PC-3 (cell line): ENCODE results near the gene SYCN. TPM values are rescaled to one million over a fixed set of nuclear protein-coding genes. Genes with fewer than 3 reads are reported as not detected.

Experiments used
- ATAC-seq: fragments of 200-7000 bp; cut with Tn5 transposase; 2 replicates; pipeline ENCODE4 v1.9.1; 2020; ENCODE audit warnings: mild to moderate bottlenecking, moderate library complexity
- BruUV-seq: library from RNA; stranded (reverse); fragments of 400-500 nt; replicated peaks from 2 replicates; lab custom pipeline; 2021; lab: Mats Ljungman, UMichigan
- CTCF ChIA-PET: fragments of 300-600 bp; sonication (Branson Sonifier 250); formaldehyde crosslinking; loops from one replicate; lab custom pipeline; 2022; ENCODE audit warnings: antibody characterized with exemption; lab: Charles Lee
- POLR2A ChIA-PET: fragments of 300-600 bp; sonication (Branson Sonifier 250); formaldehyde crosslinking; loops from one replicate; lab custom pipeline; 2022; ENCODE audit warnings: antibody characterized with exemption; ENCODE audit not compliant: unreplicated experiment; lab: Charles Lee
- DNase-seq: peaks from one replicate; pipeline ENCODE4 v3.0.0-alpha.2; 2015
- H2AFZ ChIP-seq: fragments of 300-600 bp; sonication (generic); 2 replicates; pipeline ENCODE4 v1.6.0; 2016; ENCODE audit warnings: antibody characterized with exemption, low read length
- H3F3A ChIP-seq: fragments of 300-600 bp; sonication (generic); one replicate; pipeline ENCODE4 v1.6.0; 2017; ENCODE audit warnings: antibody characterized with exemption, low read length, control low read depth, mild to moderate bottlenecking; ENCODE audit not compliant: unreplicated experiment
- H3K27ac ChIP-seq: fragments of 300-600 bp; sonication (generic); 2 replicates; pipeline ENCODE4 v1.5.1; 2016; ENCODE audit warnings: mild to moderate bottlenecking, low read length
- H3K27me3 ChIP-seq: fragments of 300-600 bp; sonication (generic); 2 replicates; pipeline ENCODE4 v1.6.1; 2016; ENCODE audit warnings: low read length, mixed read lengths
- H3K36me3 ChIP-seq: fragments of 300-600 bp; sonication (generic); 2 replicates; pipeline ENCODE4 v1.6.1; 2016; ENCODE audit warnings: low read depth, mixed run types, low read length, mixed read lengths
- H3K4me1 ChIP-seq: fragments of 300-600 bp; sonication (generic); 2 replicates; pipeline ENCODE4 v1.5.1; 2016; ENCODE audit warnings: low read length; ENCODE audit not compliant: insufficient read depth
- H3K4me2 ChIP-seq: fragments of 300-600 bp; sonication (generic); 2 replicates; pipeline ENCODE4 v1.6.0; 2016; ENCODE audit warnings: low read length
- H3K4me3 ChIP-seq: fragments of 300-600 bp; sonication (generic); 2 replicates; pipeline ENCODE4 v1.5.1; 2016; ENCODE audit warnings: mild to moderate bottlenecking, low read length, mixed read lengths
- H3K79me2 ChIP-seq: fragments of 300-600 bp; sonication (generic); 2 replicates; pipeline ENCODE4 v1.6.1; 2017; ENCODE audit warnings: low read length, mixed read lengths
- H3K9ac ChIP-seq: fragments of 300-600 bp; sonication (generic); 2 replicates; pipeline ENCODE4 v1.6.0; 2016; ENCODE audit warnings: mild to moderate bottlenecking, low read length
- H3K9me2 ChIP-seq: fragments of 300-600 bp; sonication (generic); replicated peaks from 2 replicates; pipeline ENCODE4 v1.6.1; 2016; ENCODE audit warnings: mixed run types, low read length, mixed read lengths
- H3K9me3 ChIP-seq: fragments of 300-600 bp; sonication (generic); 2 replicates; pipeline ENCODE4 v1.6.1; 2016; ENCODE audit warnings: low read length, mixed read lengths
- H4K20me1 ChIP-seq: fragments of 300-600 bp; sonication (generic); 2 replicates; pipeline ENCODE4 v1.6.1; 2016; ENCODE audit warnings: low read length, mixed read lengths
- EZH2 ChIP-seq: fragments of 300-600 bp; sonication (generic); IDR thresholded peaks from one replicate; pipeline ENCODE4 v1.6.1; 2017; ENCODE audit warnings: antibody characterized with exemption, mild to moderate bottlenecking, low read length; ENCODE audit not compliant: unreplicated experiment
- EZH2phosphoT487 ChIP-seq: fragments of 300-600 bp; sonication (generic); IDR thresholded peaks from 2 replicates; pipeline ENCODE4 v1.6.1; 2018; ENCODE audit warnings: mild to moderate bottlenecking, antibody characterized with exemption, low read length, borderline replicate concordance
- intact Hi-C: fragments of 100-400 bp; cut with micrococcal nuclease; formaldehyde crosslinking; loops from 2 replicates; pipeline ENCODE4 v1.9.0; 2023
- total RNA-seq: library from RNA; depleted of rRNA; stranded (reverse); fragments of >200 nt; gene quantifications from 2 replicates; pipeline ENCODE4 v1.2.3, GENCODE V29; 2014
- TF ChIP-seq, protein P1 (sequence below): fragments of 300-600 bp; sonication (generic); conservative IDR thresholded peaks from 2 replicates; pipeline ENCODE4 v1.5.1; 2017; ENCODE audit warnings: antibody characterized with exemption, low read depth, mild to moderate bottlenecking, low read length

Gene SYCN
- total RNA-seq, 1 experiment from 2014 or later: not detected

DNA sequence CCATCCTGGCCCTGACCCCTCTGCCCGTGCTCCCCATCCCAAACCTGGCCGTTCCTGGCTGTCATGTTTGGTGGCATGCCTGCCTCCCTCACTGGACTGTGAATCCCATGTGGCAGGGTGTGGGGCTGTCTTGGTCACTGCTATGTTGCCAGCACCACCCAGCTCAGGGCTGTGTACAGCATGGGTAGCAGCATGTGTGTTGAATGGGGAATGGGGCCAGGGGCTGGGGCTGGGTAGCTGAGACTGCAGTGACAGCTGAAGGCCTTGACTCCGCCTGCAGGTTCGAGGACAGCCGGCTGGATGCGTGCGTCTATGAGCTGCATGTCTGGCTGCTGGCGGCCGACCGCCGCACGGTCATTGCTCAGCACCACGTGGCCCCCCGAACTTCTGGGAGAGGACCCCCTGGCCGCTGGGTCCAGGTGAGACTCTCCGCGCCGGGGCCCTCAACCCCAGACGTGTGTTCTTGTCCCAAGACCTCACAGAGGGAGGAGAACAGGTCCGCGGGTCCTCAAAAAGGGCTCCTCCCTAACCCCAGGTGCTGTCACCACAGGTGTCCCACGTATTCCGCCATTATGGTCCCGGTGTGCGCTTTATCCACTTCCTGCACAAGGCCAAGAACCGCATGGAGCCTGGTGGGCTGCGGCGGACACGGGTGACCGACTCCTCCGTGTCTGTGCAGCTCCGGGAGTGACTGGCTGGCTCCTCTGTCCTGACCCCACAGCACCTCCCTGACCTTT lies 3.8 kb downstream of the SYCN start:
- Histone ChIP-seq H3K9ac (no peak overlapping the region), H3K4me2 (no peak overlapping the region), H4K20me1 (no peaks in the 10 kb centered on the region), H3K36me3 (no peaks in the 10 kb centered on the region), H2AFZ (no peak overlapping the region), H3K4me3 (no peak overlapping the region), H3F3A (no peaks in the 10 kb centered on the region), H3K4me1 (peaks cover 23% of the 10 kb centered on the region), H3K9me3 (no peaks in the 10 kb centered on the region), H3K27me3 (no peaks in the 10 kb centered on the region), H3K79me2 (no peaks in the 10 kb centered on the region), H3K9me2 (no peaks in the 10 kb centered on the region), H3K27ac (no peak overlapping the region)
- no TSS peak for BruUV-seq
- TF ChIP-seq, protein P1, sequence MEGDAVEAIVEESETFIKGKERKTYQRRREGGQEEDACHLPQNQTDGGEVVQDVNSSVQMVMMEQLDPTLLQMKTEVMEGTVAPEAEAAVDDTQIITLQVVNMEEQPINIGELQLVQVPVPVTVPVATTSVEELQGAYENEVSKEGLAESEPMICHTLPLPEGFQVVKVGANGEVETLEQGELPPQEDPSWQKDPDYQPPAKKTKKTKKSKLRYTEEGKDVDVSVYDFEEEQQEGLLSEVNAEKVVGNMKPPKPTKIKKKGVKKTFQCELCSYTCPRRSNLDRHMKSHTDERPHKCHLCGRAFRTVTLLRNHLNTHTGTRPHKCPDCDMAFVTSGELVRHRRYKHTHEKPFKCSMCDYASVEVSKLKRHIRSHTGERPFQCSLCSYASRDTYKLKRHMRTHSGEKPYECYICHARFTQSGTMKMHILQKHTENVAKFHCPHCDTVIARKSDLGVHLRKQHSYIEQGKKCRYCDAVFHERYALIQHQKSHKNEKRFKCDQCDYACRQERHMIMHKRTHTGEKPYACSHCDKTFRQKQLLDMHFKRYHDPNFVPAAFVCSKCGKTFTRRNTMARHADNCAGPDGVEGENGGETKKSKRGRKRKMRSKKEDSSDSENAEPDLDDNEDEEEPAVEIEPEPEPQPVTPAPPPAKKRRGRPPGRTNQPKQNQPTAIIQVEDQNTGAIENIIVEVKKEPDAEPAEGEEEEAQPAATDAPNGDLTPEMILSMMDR: no peak
- TF ChIP-seq EZH2: no peak
- TF ChIP-seq EZH2phosphoT487: no peak
- intact Hi-C loops: no loop called here
- ChIA-PET CTCF (no interaction called here), POLR2A (no interaction called here)
- no peak for DNase-seq
- ATAC-seq: no peak

DNA sequence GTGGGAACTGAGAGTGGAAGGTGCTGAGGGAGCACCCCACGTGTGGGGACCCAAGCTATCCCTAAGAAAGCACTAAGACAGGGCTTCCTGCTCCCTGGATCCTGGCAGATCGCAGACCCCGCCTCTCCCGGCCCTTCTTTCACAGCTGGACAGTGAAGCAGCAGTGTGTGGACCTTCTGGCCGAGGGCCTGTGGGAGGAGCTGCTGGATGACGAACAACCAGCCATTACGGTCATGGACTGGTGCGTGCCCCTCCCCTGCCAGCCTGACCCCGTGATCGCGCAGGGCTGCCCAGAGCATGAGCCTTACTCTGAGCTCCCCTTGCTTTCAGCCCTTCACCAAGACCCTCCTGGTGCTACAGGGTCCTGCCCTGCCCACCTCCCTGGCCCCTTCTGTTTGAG lies 5.0 kb downstream of the SYCN start:
- Histone ChIP-seq H3K9me2 (no peaks in the 10 kb centered on the region), H3K27ac (no peak overlapping the region), H4K20me1 (no peaks in the 10 kb centered on the region), H3K4me1 (peaks cover 23% of the 10 kb centered on the region), H3F3A (no peaks in the 10 kb centered on the region), H3K4me2 (no peak overlapping the region), H2AFZ (no peak overlapping the region), H3K9me3 (no peaks in the 10 kb centered on the region), H3K27me3 (no peaks in the 10 kb centered on the region), H3K79me2 (no peaks in the 10 kb centered on the region), H3K9ac (no peak overlapping the region), H3K4me3 (no peak overlapping the region), H3K36me3 (no peaks in the 10 kb centered on the region)
- TF ChIP-seq EZH2 (no peak), EZH2phosphoT487 (no peak)
- TF ChIP-seq, protein P1: no peak
- intact Hi-C loops: no loop called here
- no peak for DNase-seq
- no TSS peak for BruUV-seq
- CTCF ChIA-PET: no interaction called here
- peak; percentile 21; the same call in 1 of the 2 replicates for ATAC-seq
- POLR2A ChIA-PET: no interaction called here

GRCh38 chr19:39197808-39198207 lies 6.3 kb downstream of the SYCN start:
- POLR2A ChIA-PET: no interaction called here
- Histone ChIP-seq H2AFZ (no peak overlapping the region), H3F3A (no peaks in the 10 kb centered on the region), H3K27ac (no peak overlapping the region), H3K9me2 (no peaks in the 10 kb centered on the region), H3K9ac (no peak overlapping the region), H3K4me2 (peak overlapping the region; percentile 47), H3K36me3 (no peaks in the 10 kb centered on the region), H3K4me1 (peaks cover 23% of the 10 kb centered on the region), H4K20me1 (no peaks in the 10 kb centered on the region), H3K4me3 (no peak overlapping the region), H3K79me2 (no peaks in the 10 kb centered on the region), H3K27me3 (no peaks in the 10 kb centered on the region), H3K9me3 (no peaks in the 10 kb centered on the region)
- no TSS peak for BruUV-seq
- intact Hi-C loops: no loop called here
- ATAC-seq (peak; percentile 30), DNase-seq (peak; percentile 69)
- TF ChIP-seq EZH2phosphoT487: no peak
- TF ChIP-seq, protein P1: peak; percentile 32; the same call in 1 of the 2 replicates
- CTCF ChIA-PET: no interaction called here
